Endothelial cell of umbilical vein (primary cell): ENCODE data around the gene NUP35. TPM values are rescaled to one million over a fixed set of nuclear protein-coding genes. Genes with fewer than 3 reads are reported as not detected.

Experiments used
- BruUV-seq: library from RNA; stranded (reverse); fragments of 400-500 nt; replicated peaks from 2 replicates; lab custom pipeline; 2021; lab: Mats Ljungman, UMichigan
- CTCF ChIA-PET: fragments of 300-600, 350-600 bp; sonication (Branson Sonifier 250); formaldehyde crosslinking; loops from one replicate; lab custom pipeline; 2021; ENCODE audit warnings: antibody characterized with exemption, inconsistent platforms; lab: Charles Lee
- POLR2A ChIA-PET: fragments of 300-600, 350-600 bp; sonication (Branson Sonifier 250); formaldehyde crosslinking; loops from one replicate; lab custom pipeline; 2021; ENCODE audit warnings: antibody characterized with exemption, inconsistent platforms; lab: Charles Lee
- DNase-seq: peaks from one replicate; pipeline ENCODE4 v3.0.0-alpha.2; 2011; ENCODE audit warnings: low read depth, low spot score
- FAIRE-seq: peaks from 2 replicates; lab custom pipeline; 2011; peaks lifted over from hg19 to GRCh38; lab: Jason Lieb, UNC
- H2AFZ ChIP-seq: 2 replicates; pipeline ENCODE4 v1.6.0; 2012; ENCODE audit warnings: low read depth, low read length, control low read depth, inconsistent platforms
- H3K27ac ChIP-seq: 2 replicates; pipeline ENCODE4 v1.5.1; 2011; ENCODE audit warnings: low read depth, mild to moderate bottlenecking, control low read depth, low read length, moderate library complexity; ENCODE audit not compliant: insufficient read depth
- H3K27me3 ChIP-seq, 2 experiments: 2 replicates each; pipeline versions ENCODE4 v1.6.0 to v1.6.1; 2011; ENCODE audit warnings: low read length in 2 of 2, mixed read lengths in 1 of 2; ENCODE audit not compliant: control insufficient read depth in 2 of 2, insufficient read depth in 2 of 2
- H3K36me3 ChIP-seq, 2 experiments: 2 replicates in 1 of 2; 3 replicates in 1 of 2; pipeline ENCODE4 v1.5.1; 2011; ENCODE audit warnings: low read length in 2 of 2, mild to moderate bottlenecking in 1 of 2, moderate library complexity in 1 of 2; ENCODE audit not compliant: control insufficient read depth in 2 of 2, insufficient read depth in 2 of 2; ENCODE audit errors: extremely low read depth in 1 of 2
- H3K4me1 ChIP-seq: 3 replicates; pipeline ENCODE4 v1.5.1; 2011; ENCODE audit warnings: mild to moderate bottlenecking, low read length; ENCODE audit not compliant: control insufficient read depth, insufficient read depth; ENCODE audit errors: extremely low read depth
- H3K4me2 ChIP-seq: 2 replicates; pipeline ENCODE4 v1.6.1; 2011; ENCODE audit warnings: low read length, control low read depth, mixed read lengths; ENCODE audit not compliant: insufficient read depth
- H3K4me3 ChIP-seq, 3 experiments: fragments of 200-600 bp in 1 of 3; sonication (generic), shearing (Covaris generic) in 1 of 3; replicated peaks in 1 of 3; 2 replicates each; pipeline ENCODE4 v1.5.1; 2011 to 2016; ENCODE audit warnings: control low read depth in 3 of 3, low read length in 3 of 3, mild to moderate bottlenecking in 2 of 3, inconsistent platforms in 1 of 3, low read depth in 1 of 3, moderate library complexity in 1 of 3; ENCODE audit not compliant: insufficient read depth in 1 of 3
- H3K79me2 ChIP-seq: 2 replicates; pipeline ENCODE4 v1.6.0; 2012; ENCODE audit warnings: low read length, inconsistent platforms; ENCODE audit not compliant: control insufficient read depth, insufficient read depth
- H3K9ac ChIP-seq: replicated peaks from 2 replicates; pipeline ENCODE3; 2011; ENCODE audit warnings: low read length, control low read depth; ENCODE audit not compliant: insufficient read depth; ENCODE audit errors: extremely low read depth
- H3K9me1 ChIP-seq: replicated peaks from 3 replicates; pipeline ENCODE4 v1.6.0; 2011; ENCODE audit warnings: mild to moderate bottlenecking, low read length; ENCODE audit not compliant: control insufficient read depth, insufficient read depth; ENCODE audit errors: extremely low read depth
- H3K9me3 ChIP-seq: replicated peaks from 2 replicates; pipeline ENCODE4 v1.5.1; 2012; ENCODE audit warnings: low read length, inconsistent platforms; ENCODE audit not compliant: control insufficient read depth, insufficient read depth
- H4K20me1 ChIP-seq: replicated peaks from 2 replicates; pipeline ENCODE3; 2011; ENCODE audit warnings: mild to moderate bottlenecking, low read length; ENCODE audit not compliant: control insufficient read depth, insufficient read depth; ENCODE audit errors: extremely low read depth
- CTCF ChIP-seq, 2 donors: IDR thresholded peaks; 1 replicate in 1 of 2; 2 replicates in 1 of 2; pipeline ENCODE4 v1.5.1; 2011; ENCODE audit warnings: low read length in 2 of 2, mild to moderate bottlenecking in 2 of 2, moderate library complexity in 2 of 2, control low read depth in 1 of 2, inconsistent platforms in 1 of 2, low read depth in 1 of 2; ENCODE audit not compliant: insufficient read depth in 1 of 2; ENCODE audit errors: extremely low read depth in 1 of 2
- EZH2 ChIP-seq: IDR thresholded peaks from 2 replicates; pipeline ENCODE4 v1.6.1; 2012; ENCODE audit warnings: borderline replicate concordance, low read depth, mild to moderate bottlenecking, moderate library complexity, low read length, inconsistent platforms; ENCODE audit not compliant: severe bottlenecking
- FOS ChIP-seq: IDR thresholded peaks from 2 replicates; pipeline ENCODE4 v1.6.1; 2011; ENCODE audit warnings: mild to moderate bottlenecking, low read length, moderate library complexity, borderline replicate concordance; ENCODE audit not compliant: insufficient read depth
- GATA2 ChIP-seq: IDR thresholded peaks from 2 replicates; pipeline ENCODE4 v1.7.0; 2011; ENCODE audit warnings: low read depth, mild to moderate bottlenecking, moderate library complexity, mixed read lengths, low read length; ENCODE audit not compliant: insufficient read length, insufficient read depth
- JUN ChIP-seq: IDR thresholded peaks from 2 replicates; pipeline ENCODE4 v1.6.1; 2011; ENCODE audit warnings: borderline replicate concordance, low read depth; ENCODE audit not compliant: insufficient read length, insufficient read depth
- MAX ChIP-seq: IDR thresholded peaks from 2 replicates; pipeline ENCODE4 v1.6.1; 2011; ENCODE audit not compliant: insufficient read depth, insufficient read length
- MYC ChIP-seq: IDR thresholded peaks from one replicate; pipeline ENCODE4 v1.6.1; 2011; ENCODE audit warnings: mild to moderate bottlenecking, low read depth, low read length
- POLR2A ChIP-seq: IDR thresholded peaks from 2 replicates; pipeline ENCODE4 v1.6.1; 2012; ENCODE audit warnings: low read depth, mild to moderate bottlenecking, control low read depth, low read length
- POLR2AphosphoS5 ChIP-seq: IDR thresholded peaks from 2 replicates; pipeline ENCODE4 v1.6.1; 2012; ENCODE audit warnings: low read depth, mild to moderate bottlenecking, control low read depth, low read length, moderate library complexity; ENCODE audit not compliant: insufficient read depth
- dilution Hi-C: fragments of 300-500 bp; cut with MboI; formaldehyde crosslinking; loops from one replicate; pipeline ENCODE4 v1.15.0; 2019; ENCODE audit warnings: low sequenced_read_pairs; ENCODE audit not compliant: extremely low pct_ligation_motif_present
- intact Hi-C: fragments of 100-400 bp; cut with micrococcal nuclease; formaldehyde crosslinking; loops from one replicate; pipeline ENCODE4 v1.10.0; 2022
- polyA plus RNA-seq, 4 experiments: library from polyadenylated mRNA; depleted of rRNA in 3 of 4; stranded (reverse) in 3 of 4; unstranded in 1 of 4; fragments of >200 nt; gene quantifications; 2 replicates each; pipeline versions ENCODE4 v1.2.1 to v1.2.3, GENCODE V29; 2011 to 2012; ENCODE audit warnings: missing spikeins in 1 of 4
- total RNA-seq: library from RNA; stranded (reverse); gene quantifications from 2 replicates; pipeline ENCODE4 v1.2.3, GENCODE V29; 2021

NUP35 gene
- total and polyA plus RNA-seq, 2 donors (not counting 3 experiments of a cell fraction or from before 2014, with no cell fraction given), result 8.4 to 22.1 TPM

- no peaks in the 10 kb centered on the region for H3K9me3 ChIP-seq
- H4K20me1 ChIP-seq, result no peaks in the 10 kb centered on the region
- H2AFZ ChIP-seq, result no peak overlapping the region
- BruUV-seq, result no TSS peak
- H3K79me2 ChIP-seq, result no peaks in the 10 kb centered on the region
- ChIA-PET POLR2A (no interaction called here), CTCF (no interaction called here)
- no peaks in the 10 kb centered on the region for H3K27me3 ChIP-seq
- FAIRE-seq (no peak), DNase-seq (no peak)
- H3K9ac ChIP-seq, result no peak overlapping the region
- H3K4me3 ChIP-seq, result no peak overlapping the region
- no peaks in the 10 kb centered on the region for H3K36me3 ChIP-seq
- no peak overlapping the region for H3K4me2 ChIP-seq
- dilution Hi-C loops, result no loop called here
- TF ChIP-seq CTCF (IDR thresholded peaks at IDR 0.05; ENCODE audit: extremely low read depth in 1 of 2, insufficient read depth in 1 of 2, low read depth in 1 of 2, low read length in 2 of 2) (no peak), FOS (no peak), MAX (no peak), MYC (no peak), EZH2 (no peak), POLR2AphosphoS5 (no peak), JUN (no peak), GATA2 (no peak), POLR2A (no peak)
- no peak overlapping the region for H3K27ac ChIP-seq
- H3K9me1 ChIP-seq, result no peaks in the 10 kb centered on the region
- H3K4me1 ChIP-seq, result no peaks in the 10 kb centered on the region
- intact Hi-C loops, result no loop called here
These were observed 32.3 kb upstream of the NUP35 start for GRCh38 chr2:183091954-183092345.
